LNCAP (cell line): Measurements from ENCODE around the gene KIF26A.

Experiments
- TF ChIP-seq, protein P1 (sequence below): fragments of 450-650 bp; IDR thresholded peaks from 2 replicates; pipeline ENCODE4 v1.5.1; 2017; ENCODE audit warnings: mild to moderate bottlenecking

The KIF26A gene

DNA sequence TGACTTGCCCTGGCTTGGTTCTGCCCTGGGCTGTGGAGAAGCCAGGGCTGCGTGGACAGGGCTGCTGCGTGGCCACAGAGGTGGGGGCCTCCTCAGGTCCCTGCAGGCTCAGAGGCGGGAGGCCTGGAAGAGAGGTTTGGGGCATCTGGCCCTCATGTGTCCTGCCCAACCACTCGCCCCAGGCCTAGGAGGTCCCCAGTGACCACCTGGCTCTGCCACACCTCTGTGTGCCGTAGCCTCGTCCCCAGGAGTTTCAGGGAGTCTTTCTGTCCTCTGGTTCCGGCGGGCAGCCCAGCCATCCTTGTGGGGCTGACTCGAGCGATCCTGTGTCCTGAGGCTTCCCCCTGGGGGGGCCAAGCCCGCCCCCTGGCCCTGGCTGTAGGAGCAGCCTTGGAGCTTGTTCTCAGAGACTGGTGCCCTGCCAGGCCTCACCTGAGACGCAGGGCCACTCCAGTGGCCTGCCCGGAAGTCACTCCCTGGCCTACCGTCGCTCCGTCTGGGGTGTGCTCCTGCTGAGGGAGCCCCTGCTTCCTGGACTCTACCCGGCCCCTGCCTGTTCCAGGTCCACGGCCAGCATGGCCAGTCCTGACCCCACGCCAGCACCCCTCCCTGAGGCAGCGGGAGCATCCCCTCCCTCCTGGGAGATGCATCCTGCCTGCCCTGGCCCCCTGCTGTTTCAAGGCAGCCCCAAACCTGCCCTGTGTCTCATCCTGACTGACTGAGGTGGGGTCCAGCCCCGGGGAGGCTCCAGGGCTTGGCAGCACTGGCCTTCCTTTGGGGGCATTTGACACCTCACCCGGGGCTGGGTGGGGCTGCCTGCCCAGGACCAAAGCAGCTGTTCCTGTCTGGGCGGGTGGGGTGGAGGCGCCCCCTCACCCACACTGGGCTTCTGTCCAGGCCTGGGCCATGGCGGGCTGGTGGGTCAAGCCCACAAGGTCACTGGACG lies 39.0 kb upstream of the KIF26A start:
- TF ChIP-seq, protein P1, sequence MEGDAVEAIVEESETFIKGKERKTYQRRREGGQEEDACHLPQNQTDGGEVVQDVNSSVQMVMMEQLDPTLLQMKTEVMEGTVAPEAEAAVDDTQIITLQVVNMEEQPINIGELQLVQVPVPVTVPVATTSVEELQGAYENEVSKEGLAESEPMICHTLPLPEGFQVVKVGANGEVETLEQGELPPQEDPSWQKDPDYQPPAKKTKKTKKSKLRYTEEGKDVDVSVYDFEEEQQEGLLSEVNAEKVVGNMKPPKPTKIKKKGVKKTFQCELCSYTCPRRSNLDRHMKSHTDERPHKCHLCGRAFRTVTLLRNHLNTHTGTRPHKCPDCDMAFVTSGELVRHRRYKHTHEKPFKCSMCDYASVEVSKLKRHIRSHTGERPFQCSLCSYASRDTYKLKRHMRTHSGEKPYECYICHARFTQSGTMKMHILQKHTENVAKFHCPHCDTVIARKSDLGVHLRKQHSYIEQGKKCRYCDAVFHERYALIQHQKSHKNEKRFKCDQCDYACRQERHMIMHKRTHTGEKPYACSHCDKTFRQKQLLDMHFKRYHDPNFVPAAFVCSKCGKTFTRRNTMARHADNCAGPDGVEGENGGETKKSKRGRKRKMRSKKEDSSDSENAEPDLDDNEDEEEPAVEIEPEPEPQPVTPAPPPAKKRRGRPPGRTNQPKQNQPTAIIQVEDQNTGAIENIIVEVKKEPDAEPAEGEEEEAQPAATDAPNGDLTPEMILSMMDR: no peak

DNA sequence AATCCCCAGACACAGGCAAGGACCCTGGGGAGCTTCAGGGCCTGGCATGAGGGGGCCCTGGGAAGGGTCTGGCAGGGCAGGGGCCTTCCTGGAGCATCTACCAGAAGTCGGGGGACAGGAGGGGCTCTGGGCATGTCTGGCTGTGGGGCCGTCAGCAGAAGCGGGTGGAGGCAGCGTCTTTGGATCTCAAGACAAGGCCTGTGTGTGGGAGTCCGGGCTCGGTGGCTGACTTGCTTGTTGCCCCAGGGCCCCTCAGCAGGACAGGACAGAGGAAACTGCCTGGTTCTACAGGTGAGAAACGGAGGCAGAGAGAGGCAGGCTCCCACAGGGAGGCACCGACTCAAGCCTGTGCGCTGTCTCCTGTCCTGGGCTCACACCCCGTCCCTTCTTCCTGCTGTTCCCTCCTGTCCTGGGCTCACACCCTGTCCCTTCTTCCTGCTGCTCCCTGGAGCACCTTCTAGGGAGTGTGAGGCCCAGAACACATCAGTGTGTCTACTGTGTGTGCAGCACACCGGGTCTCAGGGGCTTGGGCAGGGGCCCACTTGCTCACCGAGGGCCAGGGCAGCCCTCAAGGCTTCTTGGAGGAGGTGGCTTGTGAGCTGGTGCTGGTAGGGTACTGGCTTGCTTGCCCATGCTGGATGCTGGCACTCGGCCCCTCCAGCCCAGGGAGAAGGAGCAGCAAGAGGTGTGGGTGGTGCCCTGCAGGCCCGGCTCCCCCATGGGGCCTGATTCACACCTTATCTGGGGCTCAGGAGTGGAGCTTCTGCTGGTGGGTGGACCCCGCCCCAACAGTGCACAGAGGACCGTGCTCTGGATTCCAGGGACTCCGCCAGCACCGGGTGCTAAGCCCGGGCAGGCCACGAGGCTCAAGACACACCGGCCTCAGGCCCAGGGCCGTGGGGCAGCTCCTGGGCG lies 38.0 kb upstream of the KIF26A start:
- TF ChIP-seq, protein P1: no peak

DNA sequence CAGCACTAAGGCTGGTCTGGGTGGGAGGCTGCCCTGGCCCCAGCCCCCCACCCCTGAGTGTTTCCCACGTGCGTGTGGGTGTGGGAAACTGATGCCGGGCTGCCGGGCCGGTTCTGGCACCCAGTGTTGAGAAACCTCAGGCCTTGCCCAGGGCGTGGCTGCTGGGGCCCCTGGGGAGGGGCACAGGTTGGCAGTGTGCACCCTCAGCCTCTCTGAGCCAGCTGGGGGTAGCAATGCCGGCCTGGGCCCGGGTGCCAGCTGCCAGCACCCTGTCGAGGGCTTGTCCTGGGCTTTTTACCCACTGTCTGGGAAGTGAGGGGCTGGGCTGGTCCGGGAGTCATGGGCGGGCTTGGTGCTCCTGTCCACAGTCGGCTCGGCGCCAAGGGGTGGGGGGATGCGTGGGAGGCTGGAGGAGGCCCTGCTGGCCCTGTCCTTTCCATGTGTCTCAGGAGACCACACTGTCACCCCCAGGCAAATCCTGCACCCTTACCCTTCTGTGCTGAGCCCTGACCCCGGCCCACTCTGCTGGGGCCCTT lies 37.2 kb upstream of the KIF26A start:
- TF ChIP-seq, protein P1: no peak

DNA sequence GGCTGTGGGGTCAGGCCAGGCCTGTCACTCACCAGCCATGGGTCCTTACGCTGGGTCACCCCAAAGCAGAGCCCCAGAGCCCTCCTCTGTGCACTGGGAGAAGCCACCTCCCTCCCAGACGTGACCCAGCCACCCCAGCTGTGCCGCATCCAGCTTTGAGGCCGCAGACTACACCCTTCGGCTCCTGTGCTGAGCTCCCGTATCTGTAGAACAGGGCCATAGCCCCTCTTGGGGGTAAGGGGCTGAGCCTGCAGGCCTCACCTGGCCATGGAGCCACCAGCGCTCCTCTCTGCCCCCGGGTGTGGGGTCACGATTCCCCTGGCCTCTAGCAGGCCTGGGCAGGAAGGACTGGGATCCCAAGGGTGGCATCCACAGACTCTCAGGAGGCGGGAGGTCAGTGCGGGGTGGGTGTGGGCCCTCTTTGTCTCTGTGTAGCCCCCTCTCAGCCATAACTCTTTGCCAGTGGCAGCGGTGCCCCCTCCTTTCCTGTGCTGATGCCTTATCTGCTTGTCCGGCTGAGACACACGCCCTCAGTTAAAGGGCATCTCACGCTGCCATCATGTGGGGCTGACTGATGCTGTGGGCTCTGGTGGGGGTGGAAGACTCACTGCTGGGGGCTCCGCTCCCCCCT lies 36.6 kb upstream of the KIF26A start:
- TF ChIP-seq, protein P1: no peak

DNA sequence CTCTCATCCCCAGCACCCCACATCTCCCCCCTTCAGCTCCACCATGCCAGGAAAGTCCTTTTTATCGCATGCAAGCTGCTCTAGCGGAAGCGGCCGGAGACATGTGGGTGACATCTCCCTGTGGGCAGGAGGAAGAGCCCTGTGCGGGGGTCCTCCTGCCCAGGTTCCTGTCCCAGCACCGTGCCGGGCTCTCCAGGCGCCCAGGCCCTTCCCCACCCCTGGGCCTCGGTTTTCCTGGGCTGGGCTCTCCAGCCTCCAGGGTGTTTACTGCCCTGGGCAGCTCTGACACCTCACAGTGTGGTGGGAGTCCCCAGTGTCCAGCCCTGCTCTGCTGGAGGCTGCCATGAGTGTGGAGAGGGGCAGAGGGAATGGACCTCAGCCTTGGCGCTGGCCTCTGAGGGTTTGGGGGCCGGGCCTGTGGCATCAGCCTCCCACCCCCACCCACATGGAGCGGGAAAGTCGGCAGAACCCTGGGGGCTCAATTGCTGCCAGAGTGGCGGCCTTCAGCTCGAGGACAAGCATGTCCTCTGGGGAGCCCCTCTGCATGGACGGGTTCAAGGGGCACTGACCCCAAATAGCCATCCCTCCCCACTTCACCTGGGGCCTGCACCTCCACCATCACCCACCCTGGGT lies 36.0 kb upstream of the KIF26A start:
- TF ChIP-seq, protein P1: no peak

DNA sequence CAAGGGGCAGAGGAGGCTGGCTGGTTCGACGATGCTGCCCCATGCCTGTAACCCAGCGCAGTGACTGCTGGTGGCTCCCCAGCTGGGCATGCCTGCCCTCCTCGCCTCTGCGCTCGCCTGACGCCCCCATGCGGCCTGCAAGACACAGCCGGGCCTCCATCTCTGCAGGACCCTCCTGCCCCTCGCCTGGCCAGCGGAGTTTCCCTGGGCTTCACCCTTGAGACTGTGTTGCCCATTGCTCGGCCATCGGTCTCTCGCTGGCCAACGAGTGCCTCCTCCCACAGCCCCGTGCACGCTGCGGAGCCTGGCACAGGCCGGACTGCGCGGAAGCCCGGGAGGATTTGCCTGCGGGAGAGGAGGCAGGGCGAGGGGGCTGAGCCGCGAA lies 35.3 kb upstream of the KIF26A start:
- TF ChIP-seq, protein P1: no peak
